ENCODE measurements around the gene PMAIP1.

GRCh38 chr18:59932401-59932800, 32.6 kb downstream of the PMAIP1 start:
- no peak for TF ChIP-seq CTCF (IDR thresholded peaks at IDR 0.05)
- no peak for TF ChIP-seq POLR2A (IDR thresholded peaks at IDR 0.05)
